Fibroblast of mammary gland (primary cell): ENCODE measurements around the gene VIL1.

Experiments used
- DNase-seq: peaks from one replicate; pipeline ENCODE4 v3.0.0-alpha.2; 2010; ENCODE audit warnings: low read depth
- H3K4me3 ChIP-seq: 2 replicates; pipeline ENCODE4 v1.5.1; 2011; ENCODE audit warnings: low read depth, mild to moderate bottlenecking, low read length, moderate library complexity; ENCODE audit not compliant: control insufficient read depth
- TF ChIP-seq, protein P1 (sequence below): conservative IDR thresholded peaks from 2 replicates; pipeline ENCODE4 v1.5.1; 2011; ENCODE audit warnings: low read depth, low read length, inconsistent platforms; ENCODE audit not compliant: control insufficient read depth, insufficient read depth

The VIL1 gene

GRCh38 chr2:218471982-218472381 lies 53.1 kb downstream of the VIL1 start:
- no peak overlapping the region for H3K4me3 ChIP-seq
- TF ChIP-seq, protein P1, sequence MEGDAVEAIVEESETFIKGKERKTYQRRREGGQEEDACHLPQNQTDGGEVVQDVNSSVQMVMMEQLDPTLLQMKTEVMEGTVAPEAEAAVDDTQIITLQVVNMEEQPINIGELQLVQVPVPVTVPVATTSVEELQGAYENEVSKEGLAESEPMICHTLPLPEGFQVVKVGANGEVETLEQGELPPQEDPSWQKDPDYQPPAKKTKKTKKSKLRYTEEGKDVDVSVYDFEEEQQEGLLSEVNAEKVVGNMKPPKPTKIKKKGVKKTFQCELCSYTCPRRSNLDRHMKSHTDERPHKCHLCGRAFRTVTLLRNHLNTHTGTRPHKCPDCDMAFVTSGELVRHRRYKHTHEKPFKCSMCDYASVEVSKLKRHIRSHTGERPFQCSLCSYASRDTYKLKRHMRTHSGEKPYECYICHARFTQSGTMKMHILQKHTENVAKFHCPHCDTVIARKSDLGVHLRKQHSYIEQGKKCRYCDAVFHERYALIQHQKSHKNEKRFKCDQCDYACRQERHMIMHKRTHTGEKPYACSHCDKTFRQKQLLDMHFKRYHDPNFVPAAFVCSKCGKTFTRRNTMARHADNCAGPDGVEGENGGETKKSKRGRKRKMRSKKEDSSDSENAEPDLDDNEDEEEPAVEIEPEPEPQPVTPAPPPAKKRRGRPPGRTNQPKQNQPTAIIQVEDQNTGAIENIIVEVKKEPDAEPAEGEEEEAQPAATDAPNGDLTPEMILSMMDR, result no peak
- DNase-seq, result peak; percentile 8

DNA sequence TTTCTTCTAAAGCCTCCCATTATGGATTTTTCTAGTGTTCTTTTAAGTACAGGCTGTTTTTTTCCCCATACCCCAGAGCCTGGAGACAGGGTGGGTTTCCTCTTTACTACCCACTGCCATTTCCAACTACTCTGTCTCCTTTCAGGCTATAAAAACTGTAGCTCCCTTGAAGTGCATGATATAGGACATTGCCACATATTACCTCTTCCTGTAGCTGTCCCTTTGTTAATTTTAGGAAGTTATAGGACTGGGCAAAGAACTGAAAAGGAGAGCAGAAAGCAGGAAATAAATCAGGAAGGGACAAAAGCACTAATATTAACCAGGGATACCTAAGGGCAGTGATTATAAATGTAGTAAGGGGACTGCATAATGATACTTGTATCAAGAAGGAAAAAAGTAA lies 54.1 kb downstream of the VIL1 start:
- no peak overlapping the region for H3K4me3 ChIP-seq
- DNase-seq, result no peak
- TF ChIP-seq, protein P1, result no peak

GRCh38 chr2:218474527-218474926 lies 55.6 kb downstream of the VIL1 start:
- no peak overlapping the region for H3K4me3 ChIP-seq
- TF ChIP-seq, protein P1, result no peak
- peak; percentile 9 for DNase-seq

DNA sequence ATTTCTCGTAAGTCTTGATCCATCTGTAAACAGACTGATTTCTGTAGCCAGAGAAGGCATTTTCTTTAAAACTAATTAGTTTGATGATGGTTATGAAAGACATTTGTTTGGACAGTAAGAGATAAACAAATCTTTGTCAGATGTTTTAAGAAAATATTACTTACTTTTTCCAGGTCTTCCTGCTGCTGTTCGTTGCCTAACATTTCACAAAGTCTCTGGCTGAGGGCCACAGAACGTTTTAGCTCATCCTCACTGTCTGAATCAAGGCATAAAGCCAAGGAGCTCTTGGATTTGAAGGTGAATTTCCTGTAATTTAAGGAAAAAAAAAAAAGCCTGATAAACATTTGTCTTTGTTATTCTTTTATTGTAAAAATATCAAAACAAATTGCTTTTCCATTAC lies 57.8 kb downstream of the VIL1 start:
- TF ChIP-seq, protein P1, result no peak
- H3K4me3 ChIP-seq, result no peak overlapping the region
- DNase-seq, result peak; percentile 76

GRCh38 chr2:218477247-218477646 lies 58.3 kb downstream of the VIL1 start:
- no peak overlapping the region for H3K4me3 ChIP-seq

GRCh38 chr2:218478544-218478943 lies 59.6 kb downstream of the VIL1 start:
- H3K4me3 ChIP-seq, result no peak overlapping the region
- TF ChIP-seq, protein P1, result no peak
- DNase-seq, result peak; percentile 11

More at GRCh38 chr2:218477247-218477646, 58.3 kb downstream of the VIL1 start:
- no peak for DNase-seq
- TF ChIP-seq, protein P1, result no peak

DNA sequence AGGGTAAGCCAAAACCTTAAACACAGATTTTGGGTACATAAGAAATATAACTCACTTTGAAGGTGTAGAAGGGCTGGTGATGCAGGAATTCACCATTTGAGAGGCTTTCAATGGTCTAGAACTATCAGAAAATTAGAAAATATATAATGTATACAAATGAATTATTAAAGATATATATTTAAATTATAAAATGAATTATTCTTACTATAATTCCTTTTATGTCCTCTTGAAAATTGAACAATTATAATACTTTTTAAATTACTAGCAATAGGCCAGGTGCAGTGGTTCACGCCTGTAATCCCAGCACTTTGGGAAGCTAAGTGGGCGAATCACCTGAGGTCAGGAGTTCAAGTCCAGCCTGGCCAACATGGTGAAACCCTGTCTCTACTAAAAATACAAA lies 60.7 kb downstream of the VIL1 start:
- DNase-seq, result no peak
- H3K4me3 ChIP-seq, result no peak overlapping the region
- TF ChIP-seq, protein P1, result no peak
